AG10803 (cell line): ENCODE measurements around the gene TSHZ1.

ENCODE experiments used
- DNase-seq: peaks from one replicate; pipeline ENCODE4 v3.0.0; 2010; ENCODE audit warnings: low read depth
- H3K4me3 ChIP-seq: 2 replicates; pipeline ENCODE4 v1.5.1; 2011; ENCODE audit warnings: mild to moderate bottlenecking, low read length, control low read depth
- TF ChIP-seq, protein P1 (sequence below): conservative IDR thresholded peaks from 2 replicates; pipeline ENCODE4 v1.5.1; 2011; ENCODE audit warnings: mild to moderate bottlenecking, low read length, control low read depth, inconsistent platforms

Gene TSHZ1

DNA sequence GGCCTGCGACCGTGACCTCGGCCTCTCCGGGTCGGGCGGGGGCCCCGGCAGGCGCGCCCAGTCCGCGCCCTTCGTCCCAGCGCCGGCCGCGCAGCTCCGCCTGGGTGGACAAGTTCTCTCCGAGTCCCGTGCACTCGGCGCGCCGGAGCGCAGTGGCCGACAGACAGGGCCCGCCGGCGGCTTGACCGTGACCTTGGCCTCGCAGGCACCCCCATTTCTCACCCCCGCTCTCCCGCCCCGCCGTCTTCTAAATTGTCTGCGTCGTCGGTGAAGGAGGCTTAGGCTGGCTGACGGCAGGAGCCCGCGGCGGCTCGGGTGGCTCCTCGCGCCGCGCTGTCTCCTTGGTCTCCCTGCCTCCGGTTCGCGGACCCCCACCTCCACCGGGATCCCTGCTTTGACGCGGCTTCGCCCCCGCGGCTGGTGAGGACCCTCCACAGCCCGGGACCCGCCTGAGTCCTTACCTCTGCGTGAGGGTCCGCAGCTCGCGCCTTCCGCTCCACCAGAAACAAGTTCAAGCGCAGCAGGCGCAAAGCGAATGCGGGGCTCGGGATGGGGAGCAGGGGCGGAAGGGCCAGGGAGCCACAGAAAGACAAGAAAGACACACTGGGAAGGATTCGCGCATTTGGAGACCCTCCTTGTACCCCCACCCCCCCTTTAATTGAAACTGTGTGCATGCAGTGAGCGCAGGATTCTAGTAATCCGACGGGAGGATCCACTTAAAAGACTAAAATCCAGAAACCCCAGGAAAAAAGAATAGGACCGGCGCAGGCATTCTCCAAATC, 5.7 kb upstream of the TSHZ1 start:
- TF ChIP-seq, protein P1, sequence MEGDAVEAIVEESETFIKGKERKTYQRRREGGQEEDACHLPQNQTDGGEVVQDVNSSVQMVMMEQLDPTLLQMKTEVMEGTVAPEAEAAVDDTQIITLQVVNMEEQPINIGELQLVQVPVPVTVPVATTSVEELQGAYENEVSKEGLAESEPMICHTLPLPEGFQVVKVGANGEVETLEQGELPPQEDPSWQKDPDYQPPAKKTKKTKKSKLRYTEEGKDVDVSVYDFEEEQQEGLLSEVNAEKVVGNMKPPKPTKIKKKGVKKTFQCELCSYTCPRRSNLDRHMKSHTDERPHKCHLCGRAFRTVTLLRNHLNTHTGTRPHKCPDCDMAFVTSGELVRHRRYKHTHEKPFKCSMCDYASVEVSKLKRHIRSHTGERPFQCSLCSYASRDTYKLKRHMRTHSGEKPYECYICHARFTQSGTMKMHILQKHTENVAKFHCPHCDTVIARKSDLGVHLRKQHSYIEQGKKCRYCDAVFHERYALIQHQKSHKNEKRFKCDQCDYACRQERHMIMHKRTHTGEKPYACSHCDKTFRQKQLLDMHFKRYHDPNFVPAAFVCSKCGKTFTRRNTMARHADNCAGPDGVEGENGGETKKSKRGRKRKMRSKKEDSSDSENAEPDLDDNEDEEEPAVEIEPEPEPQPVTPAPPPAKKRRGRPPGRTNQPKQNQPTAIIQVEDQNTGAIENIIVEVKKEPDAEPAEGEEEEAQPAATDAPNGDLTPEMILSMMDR = no peak
- H3K4me3 ChIP-seq = peak overlapping the region; percentile 40
- DNase-seq = no peak

DNA sequence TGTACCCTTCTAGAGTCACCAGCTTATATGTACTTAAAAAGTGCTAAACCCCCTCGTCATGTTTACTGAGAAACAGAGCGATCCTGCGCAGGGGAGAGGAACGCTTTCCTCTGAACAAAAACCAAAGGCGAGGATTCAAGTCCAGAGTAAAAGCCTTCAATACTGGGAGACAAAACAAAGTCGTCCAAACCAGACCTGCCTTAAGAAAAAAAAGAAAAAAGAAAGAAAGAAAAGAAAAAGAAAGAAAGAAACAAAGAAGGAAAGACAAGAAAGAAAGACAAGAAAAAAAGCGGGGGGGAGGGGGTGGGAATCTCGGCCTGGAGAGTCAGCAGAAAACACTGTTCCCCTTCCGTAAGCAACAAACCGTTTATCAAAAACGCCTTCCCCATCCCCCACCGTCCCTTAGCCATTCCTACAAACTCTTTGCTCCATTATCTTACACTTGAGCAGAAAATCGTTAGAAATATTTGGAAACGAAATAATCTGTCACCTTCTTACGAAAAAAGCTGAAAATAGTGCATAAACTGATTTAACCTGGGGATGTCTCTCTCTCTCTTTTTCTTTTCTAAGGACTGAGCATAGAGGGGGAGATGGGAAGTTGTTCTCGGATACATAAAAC, 5.0 kb upstream of the TSHZ1 start:
- peak overlapping the region; percentile 93 for H3K4me3 ChIP-seq
- DNase-seq = no peak

GRCh38 chr18:75206452-75207309, 3.9 kb upstream of the TSHZ1 start:
- no peak for DNase-seq
- TF ChIP-seq, protein P1 = no peak
- H3K4me3 ChIP-seq = peak overlapping the region; percentile 93

More for the DNA sequence above, 5.0 kb upstream of the TSHZ1 start:
- TF ChIP-seq, protein P1 = no peak

DNA sequence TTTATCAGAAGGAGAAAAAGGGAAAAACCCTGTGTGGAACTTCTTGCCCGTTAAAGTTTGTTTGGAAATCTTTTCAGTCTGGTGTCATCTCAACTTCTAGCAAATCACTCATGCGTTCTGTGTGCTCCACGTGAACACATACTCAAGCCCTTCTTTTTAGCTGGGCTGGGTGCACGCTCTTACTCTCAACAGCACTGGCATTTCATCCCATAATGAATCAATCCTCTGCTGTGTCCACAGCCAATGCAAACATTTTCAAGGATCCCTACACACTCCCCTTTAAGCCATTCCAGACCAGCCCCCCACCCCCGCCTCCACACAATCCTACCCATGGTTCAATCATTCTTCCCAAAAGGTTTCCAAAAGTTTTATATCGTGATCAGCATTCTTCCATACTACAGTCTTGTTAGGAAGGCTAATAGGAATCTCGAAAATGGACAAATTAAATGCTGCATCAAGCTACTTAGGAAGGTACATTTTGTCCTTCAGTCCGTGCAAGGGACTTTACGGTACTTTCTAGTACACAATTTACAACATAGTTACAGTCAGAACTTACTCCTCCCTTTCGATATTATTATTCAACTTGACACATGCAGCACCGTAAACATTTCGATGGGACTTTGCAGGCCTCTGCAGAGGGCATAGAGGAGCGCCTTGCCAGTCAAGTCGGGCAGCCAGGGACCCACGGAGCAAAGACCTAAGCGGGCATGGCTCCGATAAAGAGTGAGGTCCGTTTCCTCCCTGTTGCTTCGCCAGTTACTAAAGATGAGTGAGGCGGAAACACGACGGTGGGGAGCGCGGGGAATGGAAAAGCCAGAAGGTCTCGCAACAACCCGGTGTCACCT, 3.1 kb upstream of the TSHZ1 start:
- DNase-seq = peak; percentile 51
- TF ChIP-seq, protein P1 = no peak
- H3K4me3 ChIP-seq = peak overlapping the region; percentile 93

DNA sequence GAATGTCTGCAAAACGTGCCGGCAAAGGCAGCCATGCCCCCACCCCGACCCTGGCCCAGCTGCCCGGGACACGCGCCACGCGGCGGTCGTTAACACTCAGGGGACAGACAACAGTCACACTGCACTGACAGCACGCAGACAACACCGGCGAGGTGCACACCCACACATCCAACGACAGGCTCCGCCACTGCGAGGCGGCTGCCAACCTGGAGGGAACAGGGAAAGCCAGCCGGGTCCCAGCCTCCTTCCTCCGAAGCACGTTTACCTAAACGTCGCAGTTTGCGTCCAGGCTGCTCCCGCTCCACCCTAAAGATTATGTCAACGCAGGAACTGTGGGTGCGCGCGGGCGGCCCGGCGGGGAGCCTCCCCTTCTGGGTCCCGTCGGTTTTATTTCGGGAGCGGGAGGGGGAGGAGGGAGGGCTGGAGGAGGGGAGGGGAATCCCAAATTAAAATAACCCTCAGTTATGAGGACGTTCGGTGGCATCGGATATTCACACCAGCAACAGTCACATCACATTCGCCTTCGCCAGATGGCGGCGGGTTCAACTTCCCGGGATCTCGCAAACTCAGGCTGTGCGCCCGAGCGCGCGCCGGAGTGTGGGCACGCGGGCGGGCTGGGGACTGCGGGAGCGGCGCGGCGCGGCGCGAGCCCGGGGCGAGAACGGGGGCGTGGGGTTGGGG, 2.3 kb upstream of the TSHZ1 start:
- TF ChIP-seq, protein P1 = peak; percentile 16
- peak; percentile 60 for DNase-seq
- H3K4me3 ChIP-seq = peak overlapping the region; percentile 93

DNA sequence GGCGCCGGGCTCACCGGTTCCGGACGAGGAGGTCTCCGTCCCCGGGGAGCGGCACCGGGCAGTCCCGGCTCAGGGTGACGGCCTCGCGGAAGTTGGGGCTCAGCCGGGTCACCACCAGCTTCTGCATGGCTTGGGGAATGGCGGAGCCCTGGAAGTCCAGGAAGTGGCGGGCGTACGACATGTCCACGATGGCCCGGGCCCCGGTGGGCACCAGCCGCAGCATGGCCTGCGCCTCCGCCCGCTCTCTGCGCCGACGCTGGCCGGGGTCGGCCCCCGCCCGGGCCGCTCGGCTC, 1.8 kb upstream of the TSHZ1 start:
- peak overlapping the region; percentile 93 for H3K4me3 ChIP-seq
- TF ChIP-seq, protein P1 = no peak
- no peak for DNase-seq
